ENCODE data around the gene LIPN. TPM values are rescaled to one million over a fixed set of nuclear protein-coding genes. Genes with fewer than 3 reads are reported as not detected.

Gene LIPN
- total RNA-seq, 1 experiment from 2014 or later = not detected

DNA sequence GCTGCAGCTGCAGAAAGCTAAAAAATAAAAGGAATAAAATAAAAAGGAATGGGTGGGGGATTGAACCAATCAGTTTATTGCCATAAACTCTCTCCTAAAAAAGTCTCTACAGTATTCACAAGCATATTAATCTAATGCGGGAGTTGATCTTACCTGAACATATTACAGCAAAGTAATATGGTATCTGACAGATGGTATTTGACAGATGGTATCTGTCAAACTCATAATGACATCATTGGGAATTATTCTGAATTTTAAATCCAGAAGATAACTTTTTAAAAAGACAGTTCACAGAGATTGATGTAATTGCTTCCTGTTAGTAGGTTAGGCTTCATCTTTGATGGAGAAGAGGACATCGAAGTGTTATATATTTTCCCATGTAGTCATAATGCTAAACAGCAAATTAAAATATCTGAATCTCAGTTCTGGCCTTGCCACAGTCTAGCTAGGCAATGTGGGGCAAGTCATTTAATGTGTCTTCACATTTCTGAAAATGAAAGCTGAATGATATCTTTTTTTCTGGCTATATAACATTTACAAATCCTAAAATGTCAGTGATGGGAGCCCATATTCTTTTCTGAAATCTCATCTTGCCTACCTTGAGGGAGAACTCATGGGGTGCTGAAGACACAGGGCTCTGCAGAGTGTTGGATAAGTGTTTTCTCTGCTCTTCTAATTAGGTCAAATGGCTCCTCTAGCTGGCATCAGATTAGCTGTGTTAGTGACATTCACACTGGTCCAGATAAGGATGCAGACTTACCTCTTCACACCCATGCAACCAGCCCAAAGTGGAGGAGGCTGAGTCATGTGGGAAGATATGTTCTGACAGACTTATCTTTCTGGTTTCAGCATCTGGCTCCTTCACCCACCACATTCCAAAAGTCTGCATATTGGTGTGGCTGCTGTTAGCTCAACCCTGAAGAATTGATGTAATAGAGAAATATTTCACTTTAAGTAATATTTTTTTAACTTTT, 40.6 kb downstream of the LIPN start:
- Mint-ChIP-seq H3K9me3 (no peaks in the 10 kb centered on the region), H3K27me3 (ENCODE audit: low read depth) (peaks cover 7% of the 10 kb centered on the region), H3K4me3 (no peak overlapping the region), H3K27ac (no peak overlapping the region), H3K4me1 (peaks cover 8 to 14% of the 10 kb centered on the region in 2 experiments), H3K36me3 (ENCODE audit: insufficient read depth in 1 of 3, low read depth in 3 of 3) (no peaks in the 10 kb centered on the region)
- no peak overlapping the region for H3T11ph ChIP-seq (ENCODE audit: low read length)
- H2BK15ac ChIP-seq (ENCODE audit: low read depth, low read length) = no peak overlapping the region
- H3K9me3 ChIP-seq (ENCODE audit: control insufficient read depth, low read depth, low read length) = no peaks in the 10 kb centered on the region
- no peak overlapping the region for H3K23ac ChIP-seq (ENCODE audit: insufficient read length, low read depth, low read length)
- no peak overlapping the region for H3K4ac ChIP-seq (ENCODE audit: low read depth, low read length)
- no peak overlapping the region for H2AFZ ChIP-seq (ENCODE audit: low read length)
- no peak overlapping the region for H2AK5ac ChIP-seq (ENCODE audit: insufficient read length, low read length)
- no peak overlapping the region for H3K56ac ChIP-seq (ENCODE audit: insufficient read length, low read depth, low read length)
- H3K4me1 ChIP-seq (ENCODE audit: insufficient read depth, low read length) = 0 out of 2 replicates have a peak, but pooled peaks cover 2% of the 10 kb centered on the region
- no peak overlapping the region for H4K8ac ChIP-seq (replicated peaks; ENCODE audit: insufficient read length, low read depth, low read length)
- H2BK120ac ChIP-seq (ENCODE audit: low read depth, low read length, poor library complexity, severe bottlenecking) = no peak overlapping the region
- no peaks in the 10 kb centered on the region for H3K23me2 ChIP-seq (ENCODE audit: insufficient read length, low read depth, low read length, poor library complexity, severe bottlenecking)
- no peak overlapping the region for H3K27ac ChIP-seq (ENCODE audit: insufficient read length, low read depth, low read length)
- WGBS (ENCODE audit: extremely low coverage, insufficient read length, low lambda C conversion rate) = no CpG with 5 or more reads among the region's 2 CpGs
- no peak overlapping the region for H3K14ac ChIP-seq (ENCODE audit: insufficient read depth, low read length)
- H2BK5ac ChIP-seq (ENCODE audit: insufficient read length, low read length) = no peak overlapping the region
- H2BK12ac ChIP-seq (ENCODE audit: insufficient read length, low read depth, low read length) = no peak overlapping the region
- no peak overlapping the region for H3K4me2 ChIP-seq (ENCODE audit: insufficient read depth, insufficient read length, low read length)
- TF ChIP-seq, protein P1, sequence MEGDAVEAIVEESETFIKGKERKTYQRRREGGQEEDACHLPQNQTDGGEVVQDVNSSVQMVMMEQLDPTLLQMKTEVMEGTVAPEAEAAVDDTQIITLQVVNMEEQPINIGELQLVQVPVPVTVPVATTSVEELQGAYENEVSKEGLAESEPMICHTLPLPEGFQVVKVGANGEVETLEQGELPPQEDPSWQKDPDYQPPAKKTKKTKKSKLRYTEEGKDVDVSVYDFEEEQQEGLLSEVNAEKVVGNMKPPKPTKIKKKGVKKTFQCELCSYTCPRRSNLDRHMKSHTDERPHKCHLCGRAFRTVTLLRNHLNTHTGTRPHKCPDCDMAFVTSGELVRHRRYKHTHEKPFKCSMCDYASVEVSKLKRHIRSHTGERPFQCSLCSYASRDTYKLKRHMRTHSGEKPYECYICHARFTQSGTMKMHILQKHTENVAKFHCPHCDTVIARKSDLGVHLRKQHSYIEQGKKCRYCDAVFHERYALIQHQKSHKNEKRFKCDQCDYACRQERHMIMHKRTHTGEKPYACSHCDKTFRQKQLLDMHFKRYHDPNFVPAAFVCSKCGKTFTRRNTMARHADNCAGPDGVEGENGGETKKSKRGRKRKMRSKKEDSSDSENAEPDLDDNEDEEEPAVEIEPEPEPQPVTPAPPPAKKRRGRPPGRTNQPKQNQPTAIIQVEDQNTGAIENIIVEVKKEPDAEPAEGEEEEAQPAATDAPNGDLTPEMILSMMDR (conservative IDR thresholded peaks at IDR 0.05) = no peak
- H3K79me1 ChIP-seq (ENCODE audit: insufficient read depth, low read depth, low read length, poor library complexity, severe bottlenecking) = no peaks in the 10 kb centered on the region
- DNase-seq = no peak
- H4K91ac ChIP-seq (ENCODE audit: insufficient read length, low read depth, low read length) = no peak overlapping the region
- no peak overlapping the region for H3K9ac ChIP-seq (ENCODE audit: extremely low read depth, insufficient read length, low read length)
- no peaks in the 10 kb centered on the region for H4K20me1 ChIP-seq (ENCODE audit: control insufficient read depth, insufficient read depth, insufficient read length)
- no peaks in the 10 kb centered on the region for H3K27me3 ChIP-seq (ENCODE audit: insufficient read depth, low read length)
- H4K5ac ChIP-seq (ENCODE audit: insufficient read length, low read depth, low read length) = no peak overlapping the region
- H2BK20ac ChIP-seq (ENCODE audit: low read depth, low read length, poor library complexity, severe bottlenecking) = no peak overlapping the region
- H3K79me2 ChIP-seq (ENCODE audit: insufficient read depth, low read length) = no peaks in the 10 kb centered on the region
- no peak overlapping the region for H3K18ac ChIP-seq (ENCODE audit: insufficient read length, low read depth, low read length)
